Chondrocyte (in vitro differentiated cells): Measurements from ENCODE around the gene AMPH. TPM values are rescaled to one million over a fixed set of nuclear protein-coding genes. Genes with fewer than 3 reads are reported as not detected.
"Not testable (repeated sequence)": the region's sequence is repeated elsewhere in the genome, so short reads cannot be mapped to it uniquely, and the experiment has no call there.

Experiments
- DNase-seq: peaks from one replicate; pipeline ENCODE4 v3.0.0; 2021; ENCODE audit warnings: mixed read lengths, low spot score
- H3K27ac Mint-ChIP-seq: one replicate; pipeline ENCODE4 v1.8.0; 2021; ENCODE audit warnings: mild to moderate bottlenecking, moderate library complexity, mixed read lengths; ENCODE audit not compliant: unreplicated experiment
- H3K27me3 Mint-ChIP-seq: 2 replicates; pipeline ENCODE4 v1.8.0; 2021; ENCODE audit warnings: low read depth, mixed read lengths
- H3K36me3 Mint-ChIP-seq: 2 replicates; pipeline ENCODE4 v1.8.0; 2021; ENCODE audit warnings: low read depth, mixed read lengths
- H3K4me1 Mint-ChIP-seq: 2 replicates; pipeline ENCODE4 v1.8.0; 2021; ENCODE audit warnings: low read depth, mild to moderate bottlenecking, mixed read lengths
- H3K4me3 Mint-ChIP-seq: one replicate; pipeline ENCODE4 v1.8.0; 2021; ENCODE audit warnings: mild to moderate bottlenecking, moderate library complexity, mixed read lengths; ENCODE audit not compliant: unreplicated experiment
- H3K9me3 Mint-ChIP-seq: 2 replicates; pipeline ENCODE4 v1.8.0; 2021; ENCODE audit warnings: low read depth, mixed read lengths
- CTCF ChIP-seq: fragments of 200-600 bp; sonication (generic); IDR thresholded peaks from 2 replicates; pipeline ENCODE4 v1.5.0; 2021; ENCODE audit warnings: antibody characterized with exemption, mild to moderate bottlenecking, moderate library complexity
- total RNA-seq: library from RNA; stranded (reverse); gene quantifications from 3 replicates; pipeline ENCODE4 v1.2.1, GENCODE V29; 2021

Gene AMPH
- total RNA-seq, 1 donor from 2014 or later: 2.3 TPM

- Mint-ChIP-seq H3K27me3 (peaks cover 6% of the 10 kb centered on the region), H3K4me1 (no peaks in the 10 kb centered on the region), H3K27ac (no peak overlapping the region), H3K9me3 (no peaks in the 10 kb centered on the region), H3K36me3 (no peaks in the 10 kb centered on the region), H3K4me3 (no peak overlapping the region)
- DNase-seq: no peak
- no peak for TF ChIP-seq CTCF
These were observed 234.3 kb downstream of the AMPH start for GRCh38 chr7:38396852-38397251.

GRCh38 chr7:38395921-38396552 is 235.1 kb downstream of the AMPH start:
- not testable (repeated sequence) for H3K4me1 Mint-ChIP-seq, H3K27ac Mint-ChIP-seq, DNase-seq, H3K36me3 Mint-ChIP-seq, H3K9me3 Mint-ChIP-seq, H3K4me3 Mint-ChIP-seq, H3K27me3 Mint-ChIP-seq

GRCh38 chr7:38394660-38395059 is 236.5 kb downstream of the AMPH start:
- Mint-ChIP-seq H3K27ac (no peak overlapping the region), H3K9me3 (no peaks in the 10 kb centered on the region), H3K27me3 (peaks cover 6% of the 10 kb centered on the region), H3K4me3 (no peak overlapping the region), H3K4me1 (no peaks in the 10 kb centered on the region), H3K36me3 (no peaks in the 10 kb centered on the region)
- no peak for TF ChIP-seq CTCF
- no peak for DNase-seq

- Mint-ChIP-seq H3K27ac (no peak overlapping the region), H3K36me3 (no peaks in the 10 kb centered on the region), H3K4me3 (no peak overlapping the region), H3K27me3 (peaks cover 6% of the 10 kb centered on the region), H3K4me1 (no peaks in the 10 kb centered on the region), H3K9me3 (no peaks in the 10 kb centered on the region)
- no peak for DNase-seq
- no peak for TF ChIP-seq CTCF
These were observed 237.3 kb downstream of the AMPH start for GRCh38 chr7:38393874-38394273.

- Mint-ChIP-seq H3K4me1 (no peaks in the 10 kb centered on the region), H3K27me3 (peaks cover 6% of the 10 kb centered on the region), H3K36me3 (no peaks in the 10 kb centered on the region), H3K27ac (no peak overlapping the region), H3K4me3 (no peak overlapping the region), H3K9me3 (peaks cover 9% of the 10 kb centered on the region)
- DNase-seq: no peak
- TF ChIP-seq CTCF: no peak
These were observed 239.4 kb downstream of the AMPH start for GRCh38 chr7:38391751-38392150.

- Mint-ChIP-seq H3K9me3 (peaks cover 9% of the 10 kb centered on the region), H3K27me3 (no peaks in the 10 kb centered on the region), H3K27ac (no peak overlapping the region), H3K4me3 (no peak overlapping the region), H3K36me3 (no peaks in the 10 kb centered on the region), H3K4me1 (peaks cover 18% of the 10 kb centered on the region)
- TF ChIP-seq CTCF: no peak
- DNase-seq: no peak
These were observed 245.5 kb downstream of the AMPH start for GRCh38 chr7:38385682-38386081.
